WERI-Rb-1 (cell line): ENCODE results near the gene SIN3A.
A peak's percentile ranks its signal among the peaks of the same experiment; 100 is the strongest.

Experiments
- DNase-seq: peaks from one replicate; pipeline ENCODE4 v3.0.0-alpha.2; 2020
- H3K27ac ChIP-seq: fragments of 250-450 bp; sonication (Bioruptor Pico); 2 replicates; pipeline ENCODE4 v1.5.1; 2020; ENCODE audit warnings: mild to moderate bottlenecking, moderate library complexity
- H3K27me3 ChIP-seq: fragments of 250-450 bp; sonication (Bioruptor Pico); 2 replicates; pipeline ENCODE4 v1.5.1; 2021; ENCODE audit warnings: mild to moderate bottlenecking, low read depth, moderate library complexity; ENCODE audit not compliant: insufficient read depth, severe bottlenecking
- H3K36me3 ChIP-seq: fragments of 250-450 bp; sonication (Bioruptor Pico); 2 replicates; pipeline ENCODE4 v1.5.1; 2020; ENCODE audit warnings: mild to moderate bottlenecking, moderate library complexity
- H3K4me3 ChIP-seq: 2 replicates; pipeline ENCODE4 v1.5.1; 2011; ENCODE audit warnings: low read depth, mild to moderate bottlenecking, control low read depth, low read length
- H3K9me3 ChIP-seq: fragments of 250-450 bp; sonication (Bioruptor Pico); 2 replicates; pipeline ENCODE4 v1.5.1; 2021; ENCODE audit warnings: mild to moderate bottlenecking, moderate library complexity; ENCODE audit not compliant: severe bottlenecking
- CTCF ChIP-seq: IDR thresholded peaks from 2 replicates; pipeline ENCODE4 v1.5.1; 2011; ENCODE audit warnings: low read depth, mild to moderate bottlenecking, control low read depth, inconsistent platforms, low read length

The SIN3A gene

GRCh38 chr15:75454471-75455378 lies 3.2 kb upstream of the SIN3A start:
- peak; percentile 33 for DNase-seq
- peak overlapping the region; percentile 87 for H3K27ac ChIP-seq
- H3K9me3 ChIP-seq, result no peaks in the 10 kb centered on the region
- no peak for TF ChIP-seq CTCF
- H3K27me3 ChIP-seq, result no peaks in the 10 kb centered on the region
- peak overlapping the region; percentile 87 for H3K4me3 ChIP-seq
- H3K36me3 ChIP-seq, result no peaks in the 10 kb centered on the region

- peak overlapping the region; percentile 91 for H3K27ac ChIP-seq
- TF ChIP-seq CTCF, result no peak
- H3K4me3 ChIP-seq, result peak overlapping the region; percentile 87
Observed at GRCh38 chr15:75453703-75454470, 2.4 kb upstream of the SIN3A start.

GRCh38 chr15:75452865-75453702 lies 1.6 kb upstream of the SIN3A start:
- H3K4me3 ChIP-seq, result peak overlapping the region; percentile 74
- H3K27me3 ChIP-seq, result no peaks in the 10 kb centered on the region
- H3K36me3 ChIP-seq, result no peaks in the 10 kb centered on the region
- TF ChIP-seq CTCF, result peak; percentile 49
- DNase-seq, result peak; percentile 78
- peak overlapping the region; percentile 91 for H3K27ac ChIP-seq
- H3K9me3 ChIP-seq, result no peaks in the 10 kb centered on the region

More at GRCh38 chr15:75453703-75454470, 2.4 kb upstream of the SIN3A start:
- Histone ChIP-seq H3K27me3 (no peaks in the 10 kb centered on the region), H3K36me3 (no peaks in the 10 kb centered on the region), H3K9me3 (no peaks in the 10 kb centered on the region)
- peak; percentile 98 for DNase-seq

GRCh38 chr15:75452364-75452864 lies 924 bp upstream of the SIN3A start:
- Histone ChIP-seq H3K4me3 (peak overlapping the region; percentile 74), H3K36me3 (peaks cover 4% of the 10 kb centered on the region), H3K27me3 (no peaks in the 10 kb centered on the region), H3K9me3 (no peaks in the 10 kb centered on the region), H3K27ac (peak overlapping the region; percentile 91)
- TF ChIP-seq CTCF, result no peak
- peak; percentile 70 for DNase-seq

GRCh38 chr15:75451202-75451673 lies 252 bp downstream of the SIN3A start:
- Histone ChIP-seq H3K36me3 (peaks cover 11% of the 10 kb centered on the region), H3K4me3 (peak overlapping the region; percentile 83), H3K27me3 (no peaks in the 10 kb centered on the region), H3K9me3 (no peaks in the 10 kb centered on the region), H3K27ac (peak overlapping the region; percentile 96)
- no peak for DNase-seq
- TF ChIP-seq CTCF, result no peak
